Liver (tissue), 9 donors: ENCODE data around the gene AAK1. TPM values are rescaled to one million over a fixed set of nuclear protein-coding genes. Genes with fewer than 3 reads are reported as not detected.

Experiments used
- DNase-seq: peaks from one replicate; pipeline ENCODE4 v3.0.0-alpha.2; 2017; ENCODE audit warnings: low spot score
- H3K27ac ChIP-seq, 2 donors: one replicate each; pipeline ENCODE4 v1.7.0; 2013; ENCODE audit warnings: inconsistent platforms in 2 of 2, low read length in 2 of 2, control low read depth in 1 of 2, low read depth in 1 of 2, mild to moderate bottlenecking in 1 of 2
- H3K27me3 ChIP-seq, 4 donors: one replicate each; pipeline versions ENCODE4 v1.6.1 to v1.7.0; 2013; ENCODE audit warnings: low read length in 3 of 4, inconsistent platforms in 1 of 4, mild to moderate bottlenecking in 1 of 4, moderate library complexity in 1 of 4; ENCODE audit not compliant: control insufficient read depth in 4 of 4, insufficient read depth in 4 of 4
- H3K36me3 ChIP-seq, 4 donors: one replicate each; pipeline versions ENCODE4 v1.6.1 to v1.7.0; 2013; ENCODE audit warnings: low read length in 3 of 4, mild to moderate bottlenecking in 3 of 4, low read depth in 1 of 4, moderate library complexity in 1 of 4; ENCODE audit not compliant: control insufficient read depth in 4 of 4, insufficient read depth in 3 of 4
- H3K4me1 ChIP-seq, 4 donors: one replicate each; pipeline versions ENCODE4 v1.6.1 to v1.7.0; 2013; ENCODE audit warnings: low read length in 3 of 4, mild to moderate bottlenecking in 3 of 4, moderate library complexity in 1 of 4; ENCODE audit not compliant: control insufficient read depth in 4 of 4, insufficient read depth in 4 of 4
- H3K4me3 ChIP-seq, 3 donors: one replicate each; pipeline versions ENCODE4 v1.6.1 to v1.7.0; 2013; ENCODE audit warnings: low read length in 3 of 3, control low read depth in 1 of 3, low read depth in 1 of 3, mild to moderate bottlenecking in 1 of 3
- H3K9ac ChIP-seq, 2 donors: one replicate each; pipeline ENCODE4 v1.7.0; 2013; ENCODE audit warnings: low read length in 2 of 2, mild to moderate bottlenecking in 2 of 2, moderate library complexity in 2 of 2, control low read depth in 1 of 2, low read depth in 1 of 2
- H3K9me3 ChIP-seq, 4 donors: one replicate each; pipeline versions ENCODE4 v1.6.1 to v1.7.0; 2013; ENCODE audit warnings: low read length in 3 of 4; ENCODE audit not compliant: control insufficient read depth in 4 of 4
- ATF3 ChIP-seq: IDR thresholded peaks from 2 replicates; pipeline ENCODE4 v1.6.1; 2016; ENCODE audit warnings: antibody characterized with exemption
- EGR1 ChIP-seq, 2 donors: IDR thresholded peaks; 2 replicates each; pipeline ENCODE4 v1.6.1; 2016 to 2018; ENCODE audit warnings: antibody characterized with exemption in 2 of 2, low read depth in 2 of 2
- FOXA1 ChIP-seq: IDR thresholded peaks from 2 replicates; pipeline ENCODE4 v1.6.1; 2016; ENCODE audit warnings: antibody characterized with exemption
- FOXA2 ChIP-seq: IDR thresholded peaks from 2 replicates; pipeline ENCODE4 v1.6.1; 2016; ENCODE audit warnings: antibody characterized with exemption
- GABPA ChIP-seq, 2 donors: IDR thresholded peaks in 1 of 2; conservative IDR thresholded peaks in 1 of 2; 2 replicates each; pipeline ENCODE4 v1.6.1; 2016; ENCODE audit warnings: antibody characterized with exemption in 2 of 2, mild to moderate bottlenecking in 1 of 2, moderate library complexity in 1 of 2
- HNF4A ChIP-seq, 2 donors: conservative IDR thresholded peaks; 2 replicates each; pipeline ENCODE4 v1.6.1; 2016; ENCODE audit warnings: antibody characterized with exemption in 2 of 2, mild to moderate bottlenecking in 2 of 2
- HNF4G ChIP-seq: IDR thresholded peaks from 2 replicates; pipeline ENCODE4 v1.6.1; 2016; ENCODE audit warnings: antibody characterized with exemption
- JUND ChIP-seq, 2 donors: IDR thresholded peaks; 2 replicates each; pipeline ENCODE4 v1.6.1; 2016; ENCODE audit warnings: antibody characterized with exemption in 2 of 2
- MAX ChIP-seq: IDR thresholded peaks from 2 replicates; pipeline ENCODE4 v1.6.1; 2016; ENCODE audit warnings: antibody characterized with exemption
- RAD21 ChIP-seq, 2 donors: IDR thresholded peaks; 2 replicates each; pipeline ENCODE4 v1.6.1; 2016; ENCODE audit warnings: antibody characterized with exemption in 2 of 2, mild to moderate bottlenecking in 2 of 2
- REST ChIP-seq: IDR thresholded peaks from 2 replicates; pipeline ENCODE4 v1.6.1; 2016; ENCODE audit warnings: antibody characterized with exemption, mild to moderate bottlenecking
- SP1 ChIP-seq: IDR thresholded peaks from 2 replicates; pipeline ENCODE4 v1.6.1; 2018; ENCODE audit warnings: antibody characterized with exemption, mild to moderate bottlenecking
- TAF1 ChIP-seq: conservative IDR thresholded peaks from 2 replicates; pipeline ENCODE4 v1.6.1; 2016; ENCODE audit warnings: antibody characterized with exemption, mild to moderate bottlenecking
- YY1 ChIP-seq: IDR thresholded peaks from 2 replicates; pipeline ENCODE4 v1.6.1; 2016; ENCODE audit warnings: antibody characterized with exemption, mild to moderate bottlenecking
- WGBS: extraction: QIAGEN DNeasy Blood & Tissue Kit; methylation state at CpG from one replicate; pipeline ENCODE4 v1.1.7; 2013; 5-methylcytosine and 5-hydroxymethylcytosine counted together
- polyA plus RNA-seq, 2 donors: library from polyadenylated mRNA; stranded (reverse) in 1 of 2; unstranded in 1 of 2; fragments of 200-250 nt in 1 of 2; fragments of >200 nt in 1 of 2; fragmentation: Nextera tagmentation in 1 of 2; extraction: Ambion mirVana in 1 of 2; gene quantifications; one replicate each; pipeline versions ENCODE4 v1.2.1 to v1.2.3, GENCODE V29; 2013 to 2015
- total RNA-seq, 2 donors: library from RNA; depleted of rRNA; stranded (reverse); fragments of >200 nt; gene quantifications; one replicate each; pipeline ENCODE4 v1.2.3, GENCODE V29; 2014
- donor health status: healthy.
- donor health status: healthy.
- donor health status: healthy.
- donor health status: healthy.
- donor health status: healthy.

Gene AAK1
- total and polyA plus RNA-seq, 4 donors: 3.9 to 14.3 (median 11.3) TPM

- TF ChIP-seq HNF4G: no peak
- TF ChIP-seq RAD21 (IDR thresholded peaks at IDR 0.05): no peak
- TF ChIP-seq REST: no peak
- no peak for TF ChIP-seq YY1
- no peak for TF ChIP-seq HNF4A (conservative IDR thresholded peaks at IDR 0.05)
- TF ChIP-seq MAX: no peak
- TF ChIP-seq FOXA1: no peak
- TF ChIP-seq GABPA (IDR thresholded peaks at IDR 0.05 in 1 of 2, conservative IDR thresholded peaks at IDR 0.05 in 1 of 2): no peak
- TF ChIP-seq TAF1: no peak
- TF ChIP-seq JUND (IDR thresholded peaks at IDR 0.05): no peak
- no peak for TF ChIP-seq FOXA2
- no peaks in the 10 kb centered on the region for H3K9me3 ChIP-seq
- no peak overlapping the region for H3K4me3 ChIP-seq
- H3K27ac ChIP-seq: no peak overlapping the region
- H3K27me3 ChIP-seq: no peaks in the 10 kb centered on the region
- WGBS: 97% methylated on average over 1 of the region's 1 CpG
- no peaks in the 10 kb centered on the region for H3K36me3 ChIP-seq
- no peak overlapping the region for H3K9ac ChIP-seq
- H3K4me1 ChIP-seq: peaks cover 2 to 28% (median 21%) of the 10 kb centered on the region in 4 donors
- DNase-seq: no peak
Observed at GRCh38 chr2:69646714-69647113, 3.2 kb upstream of the AAK1 start.

- H3K4me1 ChIP-seq: peaks cover 5 to 36% (median 25%) of the 10 kb centered on the region in 4 donors
Observed at GRCh38 chr2:69645921-69646320, 2.4 kb upstream of the AAK1 start.

More at GRCh38 chr2:69645921-69646320, 2.4 kb upstream of the AAK1 start:
- no peaks in the 10 kb centered on the region for H3K27me3 ChIP-seq
- no peak overlapping the region for H3K27ac ChIP-seq
- no peaks in the 10 kb centered on the region for H3K9me3 ChIP-seq
- DNase-seq: no peak
- no peak for TF ChIP-seq TAF1
- TF ChIP-seq JUND (IDR thresholded peaks at IDR 0.05): no peak
- TF ChIP-seq SP1: no peak
- no peak for TF ChIP-seq GABPA (IDR thresholded peaks at IDR 0.05 in 1 of 2, conservative IDR thresholded peaks at IDR 0.05 in 1 of 2)
- no peak for TF ChIP-seq EGR1 (IDR thresholded peaks at IDR 0.05; ENCODE audit: low read depth in 2 of 2)
- TF ChIP-seq REST: no peak
- TF ChIP-seq YY1: no peak
- TF ChIP-seq MAX: no peak
- no peak for TF ChIP-seq RAD21 (IDR thresholded peaks at IDR 0.05)
- no peak for TF ChIP-seq FOXA1
- no peak for TF ChIP-seq ATF3
- peak overlapping the region in 1 of 2 donors; percentile 12 for H3K9ac ChIP-seq
- 69% methylated on average over 2 of the region's 2 CpGs for WGBS
- H3K4me3 ChIP-seq: no peak overlapping the region
- H3K36me3 ChIP-seq: no peaks in the 10 kb centered on the region
